B cell (primary cell): ENCODE measurements around the gene CD81. TPM values are rescaled to one million over a fixed set of nuclear protein-coding genes. Genes with fewer than 3 reads are reported as not detected.

Source experiments
- ATAC-seq: fragments of 200-7000 bp; cut with Tn5 transposase; one replicate; pipeline ENCODE4 v1.10.0; 2021; ENCODE audit warnings: low read depth, mild to moderate bottlenecking, moderate number of reproducible peaks, moderate library complexity
- CTCF ChIA-PET: fragments of 350-600 bp; sonication (Branson Sonifier 250); formaldehyde crosslinking; loops from one replicate; lab custom pipeline; 2021; ENCODE audit warnings: antibody characterized with exemption, inconsistent platforms; lab: Charles Lee
- POLR2A ChIA-PET: fragments of 350-600 bp; sonication (Branson Sonifier 250); formaldehyde crosslinking; loops from one replicate; lab custom pipeline; 2021; ENCODE audit warnings: antibody characterized with exemption; lab: Charles Lee
- DNase-seq: peaks from one replicate; pipeline ENCODE4 v3.0.0; 2013
- H2AFZ ChIP-seq: 2 replicates; pipeline ENCODE4 v1.6.1; 2012; ENCODE audit warnings: mild to moderate bottlenecking, low read depth, low read length; ENCODE audit not compliant: insufficient read depth, poor library complexity, severe bottlenecking
- H3K27ac ChIP-seq, 2 donors: 1 replicate in 1 of 2; 2 replicates in 1 of 2; pipeline ENCODE4 v1.5.1; 2012 to 2013; ENCODE audit warnings: low read length in 2 of 2, mild to moderate bottlenecking in 2 of 2, moderate library complexity in 1 of 2
- H3K27me3 ChIP-seq, 4 experiments: fragments of 200-600 bp in 1 of 4; sonication (generic) in 1 of 4; replicated peaks in 1 of 4; 1 replicate in 2 of 4; 2 replicates in 2 of 4; pipeline versions ENCODE4 v1.6.1 to v1.7.0; 2013 to 2016; ENCODE audit warnings: low read length in 3 of 4, mild to moderate bottlenecking in 2 of 4, mixed read lengths in 1 of 4, moderate library complexity in 1 of 4; ENCODE audit not compliant: insufficient read depth in 4 of 4, control insufficient read depth in 3 of 4; ENCODE audit errors: control extremely low read depth in 1 of 4
- H3K36me3 ChIP-seq, 2 experiments: replicated peaks in 1 of 2; 1 replicate in 1 of 2; 2 replicates in 1 of 2; pipeline versions ENCODE4 v1.6.1 to v1.7.1; 2013; ENCODE audit warnings: low read length in 1 of 2; ENCODE audit not compliant: insufficient read depth in 2 of 2, control insufficient read depth in 1 of 2; ENCODE audit errors: control extremely low read depth in 1 of 2, extremely low read depth in 1 of 2
- H3K4me1 ChIP-seq, 2 donors: fragments of 200-600 bp in 1 of 2; sonication (generic) in 1 of 2; 1 replicate in 1 of 2; 2 replicates in 1 of 2; pipeline versions ENCODE4 v1.5.1 to v1.6.1; 2013 to 2017; ENCODE audit warnings: low read length in 2 of 2; ENCODE audit not compliant: control insufficient read depth in 2 of 2, insufficient read depth in 2 of 2
- H3K4me2 ChIP-seq: replicated peaks from 2 replicates; pipeline ENCODE3; 2012; ENCODE audit warnings: mild to moderate bottlenecking, low read depth, low read length; ENCODE audit not compliant: poor library complexity, severe bottlenecking
- H3K4me3 ChIP-seq, 5 experiments: fragments of 200-600 bp in 1 of 5; sonication (generic) in 1 of 5; 1 replicate in 3 of 5; 2 replicates in 2 of 5; pipeline versions ENCODE4 v1.5.1 to v1.7.0; 2011 to 2016; ENCODE audit warnings: low read length in 4 of 5, mild to moderate bottlenecking in 4 of 5, low read depth in 2 of 5, control low read depth in 1 of 5, moderate library complexity in 1 of 5; ENCODE audit not compliant: insufficient read depth in 1 of 5; ENCODE audit errors: control extremely low read depth in 1 of 5, extremely low read depth in 1 of 5
- H3K79me2 ChIP-seq: fragments of 200-600 bp; sonication (generic); one replicate; pipeline ENCODE4 v1.6.0; 2016; ENCODE audit warnings: low read length; ENCODE audit not compliant: control insufficient read depth, insufficient read depth
- H3K9ac ChIP-seq: fragments of 200-600 bp; sonication (generic); 2 replicates; pipeline ENCODE4 v1.6.1; 2017; ENCODE audit warnings: mild to moderate bottlenecking, low read length, moderate library complexity
- H3K9me3 ChIP-seq, 3 donors: one replicate each; pipeline versions ENCODE4 v1.6.1 to v1.7.1; 2013; ENCODE audit warnings: low read length in 2 of 3; ENCODE audit not compliant: control insufficient read depth in 2 of 3, insufficient read depth in 1 of 3; ENCODE audit errors: control extremely low read depth in 1 of 3
- H4K20me1 ChIP-seq: 2 replicates; pipeline ENCODE4 v1.6.0; 2012; ENCODE audit warnings: mild to moderate bottlenecking, low read length; ENCODE audit not compliant: insufficient read depth, control insufficient read depth, poor library complexity, severe bottlenecking
- H3K27ac Mint-ChIP-seq: one replicate; pipeline ENCODE4 v1.8.0; 2021; ENCODE audit warnings: mixed read lengths
- H3K27me3 Mint-ChIP-seq: one replicate; pipeline ENCODE4 v1.8.0; 2021; ENCODE audit warnings: mixed read lengths
- H3K4me1 Mint-ChIP-seq: one replicate; pipeline ENCODE4 v1.8.0; 2021; ENCODE audit warnings: mixed read lengths
- H3K4me3 Mint-ChIP-seq: one replicate; pipeline ENCODE4 v1.8.0; 2021; ENCODE audit warnings: mixed read lengths
- H3K9me3 Mint-ChIP-seq: one replicate; pipeline ENCODE4 v1.8.0; 2022; ENCODE audit warnings: mixed read lengths; ENCODE audit not compliant: insufficient read depth
- CTCF ChIP-seq: fragments of 200-600 bp; IDR thresholded peaks from one replicate; pipeline ENCODE4 v1.8.0; 2022; ENCODE audit warnings: antibody characterized with exemption, mild to moderate bottlenecking
- EZH2 ChIP-seq: IDR thresholded peaks from 2 replicates; pipeline ENCODE4 v1.6.1; 2012; ENCODE audit warnings: borderline replicate concordance, low read depth, mild to moderate bottlenecking, moderate library complexity, low read length; ENCODE audit not compliant: insufficient read depth, poor library complexity, severe bottlenecking
- WGBS: methylation state at CpG from one replicate; pipeline ENCODE4 v1.1.5; 2013; ENCODE audit warnings: missing lambda C conversion rate; ENCODE audit not compliant: insufficient coverage; 5-methylcytosine and 5-hydroxymethylcytosine counted together
- intact Hi-C: fragments of 100-400 bp; cut with micrococcal nuclease; formaldehyde crosslinking; loops from one replicate; pipeline ENCODE4 v1.10.0; 2022
- polyA plus RNA-seq: library from polyadenylated mRNA; depleted of rRNA; stranded (reverse); fragments of >200 nt; gene quantifications from 2 replicates; pipeline ENCODE4 v1.2.3, GENCODE V29; 2012
- total RNA-seq, 2 donors: library from RNA; stranded (reverse); fragments of 120-200 nt in 1 of 2; gene quantifications; 1 replicate in 1 of 2; 2 replicates in 1 of 2; pipeline versions ENCODE4 v1.2.3 to v1.2.4, GENCODE V29; 2013 to 2022

Gene CD81
- total and polyA plus RNA-seq, 2 donors (not counting 1 experiment from before 2014, with no cell fraction given): 253 to 361 TPM

DNA sequence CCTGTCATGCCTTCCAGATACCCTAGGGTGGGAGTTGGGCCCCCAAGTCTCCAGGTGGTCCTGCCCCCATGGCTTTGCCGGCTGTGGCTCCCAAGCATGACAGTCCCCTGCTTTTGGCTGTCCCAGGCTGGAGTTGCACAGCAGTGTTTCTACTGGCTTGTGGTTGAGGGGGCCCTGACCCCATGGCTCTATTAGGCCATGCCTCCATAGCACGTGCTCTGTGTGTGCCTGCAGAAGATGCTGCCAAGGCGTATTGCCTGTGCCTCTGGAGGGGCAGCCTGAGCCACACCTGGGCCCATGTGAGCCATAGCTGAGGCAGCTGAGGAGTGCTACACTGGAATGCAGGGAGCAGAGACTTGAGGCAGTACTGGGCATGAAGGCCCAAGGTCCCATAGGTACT, 25.4 kb upstream of the CD81 start:
- Mint-ChIP-seq H3K27ac (no peak overlapping the region), H3K4me1 (no peaks in the 10 kb centered on the region), H3K9me3 (peaks cover 5% of the 10 kb centered on the region), H3K4me3 (no peak overlapping the region), H3K27me3 (no peaks in the 10 kb centered on the region)
- no peak overlapping the region for H3K27ac ChIP-seq
- DNase-seq: no peak
- intact Hi-C loops: no loop called here
- H3K79me2 ChIP-seq: no peaks in the 10 kb centered on the region
- no peak overlapping the region for H3K4me3 ChIP-seq
- H3K9ac ChIP-seq: no peak overlapping the region
- no peak for TF ChIP-seq CTCF
- TF ChIP-seq EZH2: no peak
- no peaks in the 10 kb centered on the region for H3K36me3 ChIP-seq
- CTCF ChIA-PET: no interaction called here
- ATAC-seq: no peak
- 84% methylated on average over 3 of the region's 3 CpGs for WGBS
- no peaks in the 10 kb centered on the region for H3K4me1 ChIP-seq
- no peak overlapping the region for H2AFZ ChIP-seq
- H3K4me2 ChIP-seq: no peak overlapping the region
- peaks cover 0 to 10% (median 9%) of the 10 kb centered on the region in 3 donors for H3K9me3 ChIP-seq
- H4K20me1 ChIP-seq: no peaks in the 10 kb centered on the region
- no peaks in the 10 kb centered on the region for H3K27me3 ChIP-seq
- POLR2A ChIA-PET: no interaction called here

DNA sequence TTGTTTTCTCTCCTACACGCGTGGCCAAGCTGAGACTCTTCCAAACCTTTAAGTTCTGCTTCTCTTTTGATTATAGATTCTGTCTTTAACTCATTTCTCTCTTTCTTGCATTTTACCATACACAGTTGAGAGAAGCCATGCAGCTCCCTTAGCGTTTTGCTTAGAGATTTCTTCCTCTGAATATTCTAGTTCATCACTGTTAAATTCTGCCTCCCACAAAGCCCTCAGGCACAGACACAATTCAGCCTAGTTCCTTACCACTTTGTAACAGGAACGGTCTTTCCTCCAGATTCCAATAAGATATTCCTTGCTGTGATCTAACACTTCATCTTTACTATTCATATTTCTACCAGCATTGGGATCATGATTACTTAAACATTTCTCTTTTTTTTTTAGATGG, 24.7 kb upstream of the CD81 start:
- Mint-ChIP-seq H3K27ac (no peak overlapping the region), H3K27me3 (no peaks in the 10 kb centered on the region), H3K4me1 (no peaks in the 10 kb centered on the region), H3K9me3 (peaks cover 5% of the 10 kb centered on the region), H3K4me3 (no peak overlapping the region)
- ChIA-PET POLR2A (no interaction called here), CTCF (no interaction called here)
- DNase-seq (no peak), ATAC-seq (no peak)
- Histone ChIP-seq H3K27ac (no peak overlapping the region), H3K36me3 (no peaks in the 10 kb centered on the region), H3K4me2 (no peak overlapping the region), H3K9me3 (peaks cover 0 to 10% (median 9%) of the 10 kb centered on the region in 3 donors), H2AFZ (no peak overlapping the region), H4K20me1 (no peaks in the 10 kb centered on the region), H3K27me3 (no peaks in the 10 kb centered on the region), H3K4me1 (no peaks in the 10 kb centered on the region), H3K4me3 (no peak overlapping the region), H3K79me2 (no peaks in the 10 kb centered on the region), H3K9ac (no peak overlapping the region)
- WGBS: 100% methylated on average over 4 of the region's 4 CpGs
- intact Hi-C loops: no loop called here
- TF ChIP-seq CTCF: no peak
- no peak for TF ChIP-seq EZH2
